Chondrocyte (in vitro differentiated cells): ENCODE data around the gene IRAK1BP1. TPM values are rescaled to one million over a fixed set of nuclear protein-coding genes. Genes with fewer than 3 reads are reported as not detected.

Experiments used
- DNase-seq: peaks from one replicate; pipeline ENCODE4 v3.0.0; 2021; ENCODE audit warnings: mixed read lengths, low spot score
- H3K27ac Mint-ChIP-seq: one replicate; pipeline ENCODE4 v1.8.0; 2021; ENCODE audit warnings: mild to moderate bottlenecking, moderate library complexity, mixed read lengths; ENCODE audit not compliant: unreplicated experiment
- H3K27me3 Mint-ChIP-seq: 2 replicates; pipeline ENCODE4 v1.8.0; 2021; ENCODE audit warnings: low read depth, mixed read lengths
- H3K36me3 Mint-ChIP-seq: 2 replicates; pipeline ENCODE4 v1.8.0; 2021; ENCODE audit warnings: low read depth, mixed read lengths
- H3K4me1 Mint-ChIP-seq: 2 replicates; pipeline ENCODE4 v1.8.0; 2021; ENCODE audit warnings: low read depth, mild to moderate bottlenecking, mixed read lengths
- H3K4me3 Mint-ChIP-seq: one replicate; pipeline ENCODE4 v1.8.0; 2021; ENCODE audit warnings: mild to moderate bottlenecking, moderate library complexity, mixed read lengths; ENCODE audit not compliant: unreplicated experiment
- H3K9me3 Mint-ChIP-seq: 2 replicates; pipeline ENCODE4 v1.8.0; 2021; ENCODE audit warnings: low read depth, mixed read lengths
- CTCF ChIP-seq: fragments of 200-600 bp; sonication (generic); IDR thresholded peaks from 2 replicates; pipeline ENCODE4 v1.5.0; 2021; ENCODE audit warnings: antibody characterized with exemption, mild to moderate bottlenecking, moderate library complexity
- total RNA-seq: library from RNA; stranded (reverse); gene quantifications from 3 replicates; pipeline ENCODE4 v1.2.1, GENCODE V29; 2021

Gene IRAK1BP1
- total RNA-seq, 1 donor from 2014 or later, result 1.3 TPM

GRCh38 chr6:78861509-78861908 is 5.8 kb upstream of the IRAK1BP1 start:
- DNase-seq, result no peak
- Mint-ChIP-seq H3K27ac (no peak overlapping the region), H3K4me1 (peaks cover 3% of the 10 kb centered on the region)

GRCh38 chr6:78863576-78863975 is 3.8 kb upstream of the IRAK1BP1 start:
- H3K27me3 Mint-ChIP-seq, result no peaks in the 10 kb centered on the region
- no peak overlapping the region for H3K27ac Mint-ChIP-seq
- H3K36me3 Mint-ChIP-seq, result peaks cover 3% of the 10 kb centered on the region
- H3K4me1 Mint-ChIP-seq, result peaks cover 17% of the 10 kb centered on the region
- TF ChIP-seq CTCF, result no peak
- H3K9me3 Mint-ChIP-seq, result peaks cover 5% of the 10 kb centered on the region
- DNase-seq, result no peak
- H3K4me3 Mint-ChIP-seq, result no peak overlapping the region

More at GRCh38 chr6:78861509-78861908, 5.8 kb upstream of the IRAK1BP1 start:
- Mint-ChIP-seq H3K27me3 (no peaks in the 10 kb centered on the region), H3K9me3 (peaks cover 20% of the 10 kb centered on the region), H3K4me3 (no peak overlapping the region), H3K36me3 (peaks cover 9% of the 10 kb centered on the region)
- TF ChIP-seq CTCF, result no peak

- Mint-ChIP-seq H3K36me3 (no peaks in the 10 kb centered on the region), H3K4me3 (no peak overlapping the region), H3K9me3 (no peaks in the 10 kb centered on the region), H3K4me1 (peaks cover 19% of the 10 kb centered on the region), H3K27ac (no peak overlapping the region), H3K27me3 (no peaks in the 10 kb centered on the region)
- no peak for TF ChIP-seq CTCF
- no peak for DNase-seq
These were observed 2.4 kb upstream of the IRAK1BP1 start for GRCh38 chr6:78864957-78865356.

GRCh38 chr6:78867020-78867369 is 356 bp upstream of the IRAK1BP1 start:
- no peak for TF ChIP-seq CTCF
- Mint-ChIP-seq H3K27ac (peak overlapping the region; percentile 84), H3K27me3 (no peaks in the 10 kb centered on the region), H3K4me3 (peak overlapping the region; percentile 97), H3K4me1 (peaks cover 19% of the 10 kb centered on the region), H3K9me3 (no peaks in the 10 kb centered on the region), H3K36me3 (no peaks in the 10 kb centered on the region)
- no peak for DNase-seq

GRCh38 chr6:78868116-78868515 is 765 bp downstream of the IRAK1BP1 start:
- Mint-ChIP-seq H3K27ac (peak overlapping the region; percentile 6), H3K9me3 (no peaks in the 10 kb centered on the region), H3K4me1 (peaks cover 19% of the 10 kb centered on the region), H3K27me3 (no peaks in the 10 kb centered on the region), H3K4me3 (peak overlapping the region; percentile 97), H3K36me3 (no peaks in the 10 kb centered on the region)
- no peak for DNase-seq
- no peak for TF ChIP-seq CTCF
